CD4-positive, alpha-beta T cell treated with Interleukin-4 for 4 hours (primary cell): Measurements from ENCODE around the gene GPN2.
A peak's percentile ranks its signal among the peaks of the same experiment; 100 is the strongest.
"Not testable (repeated sequence)": the region's sequence is repeated elsewhere in the genome, so short reads cannot be mapped to it uniquely, and the experiment has no call there.

Experiments used
- DNase-seq: peaks from one replicate; pipeline ENCODE4 v3.0.0-alpha.2; 2020

GPN2 gene

DNA sequence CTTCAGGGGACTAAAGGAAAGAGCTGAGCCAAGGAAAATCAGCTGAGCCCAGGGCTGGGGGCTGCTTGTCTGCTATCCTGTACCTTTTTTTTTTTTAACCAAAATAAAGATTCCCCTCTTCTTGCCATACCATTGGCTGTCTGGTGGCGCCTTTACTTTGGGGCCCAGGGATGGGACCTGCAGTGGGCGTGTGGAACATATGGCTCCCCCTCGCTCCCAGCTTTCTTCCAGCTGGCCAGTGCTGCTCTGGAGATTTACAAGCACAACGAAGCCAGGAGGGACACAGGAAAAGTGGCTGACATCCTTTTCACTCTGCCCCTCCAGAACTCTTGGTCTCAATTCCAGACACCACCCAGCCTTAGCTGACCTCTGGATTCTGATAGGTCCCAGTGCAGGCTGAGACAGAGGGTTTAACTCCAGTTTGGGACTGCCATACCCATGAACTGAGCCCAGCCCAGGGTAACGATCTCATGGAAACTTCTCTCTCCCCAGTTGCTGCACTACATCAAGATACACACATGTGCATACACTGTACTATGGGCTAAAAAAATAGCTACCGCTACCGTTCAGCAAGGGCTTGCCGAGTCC lies 32.5 kb downstream of the GPN2 start:
- no peak for DNase-seq

DNA sequence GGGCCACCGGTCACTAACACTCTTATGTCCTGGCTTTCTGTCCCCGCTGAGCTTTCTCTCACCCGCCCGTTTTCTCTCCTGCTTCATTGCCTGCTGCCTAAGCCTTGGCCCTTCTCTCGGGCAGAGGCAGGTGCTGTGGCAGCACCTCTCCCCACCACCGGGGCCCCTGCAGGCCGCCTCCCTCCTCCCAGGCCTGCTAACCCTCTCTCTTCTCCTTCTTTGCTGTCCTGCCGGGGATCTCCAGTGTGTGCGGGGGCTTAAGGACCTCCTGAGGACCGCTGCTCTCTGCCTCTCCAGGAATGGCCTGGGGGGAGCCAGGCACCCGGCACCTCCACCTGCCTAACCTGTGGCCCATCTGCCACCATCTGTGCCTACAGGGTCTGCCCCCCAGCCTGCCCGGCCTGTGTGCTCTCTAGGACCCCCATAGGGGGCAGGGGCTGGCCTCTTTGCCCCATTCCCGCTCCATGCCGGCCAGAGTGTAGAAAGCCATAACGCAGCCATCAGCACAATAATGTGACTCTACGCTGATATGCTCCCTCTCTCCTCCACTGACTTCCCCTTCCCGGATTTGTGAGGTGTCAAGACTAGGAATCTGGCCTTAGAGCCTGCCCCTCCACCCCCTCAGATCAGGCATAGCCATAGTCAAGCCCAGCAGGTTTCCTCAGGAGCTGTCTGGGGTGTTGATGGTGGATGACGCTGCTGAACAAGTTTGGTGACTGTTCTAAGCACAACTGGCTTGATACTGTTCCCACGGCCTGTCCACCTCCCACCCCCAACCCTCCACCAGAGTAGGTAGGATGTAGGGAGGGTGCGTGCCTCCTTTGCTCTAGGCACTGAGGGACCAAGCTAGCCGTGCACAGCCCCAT lies 33.2 kb downstream of the GPN2 start:
- no peak for DNase-seq

DNA sequence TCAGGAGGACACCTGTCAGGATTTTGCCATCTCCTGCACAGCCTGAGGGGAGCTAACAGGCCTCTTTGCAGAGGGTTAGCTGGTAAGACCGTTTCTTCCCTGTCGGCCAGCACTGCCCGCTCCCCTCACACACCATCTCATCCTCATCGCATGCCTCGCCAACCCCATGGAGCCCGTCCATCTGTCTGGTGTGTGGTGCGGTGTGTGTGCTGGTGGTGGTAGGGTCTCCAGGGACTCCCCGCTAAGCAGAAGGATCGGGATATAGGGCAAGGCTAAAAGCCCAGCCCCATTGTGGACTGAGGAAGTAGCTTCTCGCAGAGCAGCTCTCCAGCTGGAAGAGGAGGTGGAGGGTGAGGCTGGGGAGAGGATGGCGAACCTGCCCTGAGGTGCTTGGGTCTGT lies 33.9 kb downstream of the GPN2 start:
- no peak for DNase-seq

DNA sequence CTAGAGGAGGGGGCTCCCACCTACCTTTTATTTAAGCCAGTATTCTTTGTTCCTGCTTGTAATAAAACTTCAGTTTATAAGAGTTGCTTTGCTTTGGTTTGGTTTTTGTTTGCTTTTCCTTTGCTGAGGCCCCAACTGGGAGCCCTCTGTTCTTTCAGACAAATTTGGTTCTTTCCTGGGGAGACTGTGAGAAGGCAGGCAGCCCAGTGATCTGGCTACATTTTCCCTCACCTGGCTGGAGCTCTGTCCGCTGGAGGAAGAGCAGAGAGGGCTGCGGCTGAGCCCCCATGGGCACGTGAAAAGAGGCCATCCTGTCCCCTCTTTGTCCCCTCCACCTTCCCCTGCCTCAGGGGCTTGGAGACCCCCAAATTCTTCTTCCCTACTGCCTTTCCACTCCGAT lies 34.4 kb downstream of the GPN2 start:
- no peak for DNase-seq

DNA sequence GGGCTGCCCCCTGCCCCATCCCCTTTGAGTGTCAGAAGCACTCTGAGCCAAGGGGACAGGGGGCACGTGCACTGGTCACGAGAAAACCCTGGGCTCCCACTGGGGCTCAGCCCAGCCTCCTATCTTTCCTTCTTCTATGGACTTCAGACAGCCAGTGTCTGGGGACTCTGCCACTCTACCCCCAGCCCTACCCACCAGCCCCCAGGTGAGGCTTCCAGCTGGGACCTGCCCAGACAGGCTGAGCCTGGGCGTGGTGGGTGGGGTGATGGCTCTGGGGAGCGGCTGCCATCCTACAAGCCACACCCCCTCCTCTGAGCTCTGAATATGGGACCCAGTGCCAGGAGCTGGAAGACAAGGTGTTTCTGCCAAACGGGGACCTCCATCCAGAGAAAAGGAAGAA lies 35.2 kb downstream of the GPN2 start:
- DNase-seq = no peak

DNA sequence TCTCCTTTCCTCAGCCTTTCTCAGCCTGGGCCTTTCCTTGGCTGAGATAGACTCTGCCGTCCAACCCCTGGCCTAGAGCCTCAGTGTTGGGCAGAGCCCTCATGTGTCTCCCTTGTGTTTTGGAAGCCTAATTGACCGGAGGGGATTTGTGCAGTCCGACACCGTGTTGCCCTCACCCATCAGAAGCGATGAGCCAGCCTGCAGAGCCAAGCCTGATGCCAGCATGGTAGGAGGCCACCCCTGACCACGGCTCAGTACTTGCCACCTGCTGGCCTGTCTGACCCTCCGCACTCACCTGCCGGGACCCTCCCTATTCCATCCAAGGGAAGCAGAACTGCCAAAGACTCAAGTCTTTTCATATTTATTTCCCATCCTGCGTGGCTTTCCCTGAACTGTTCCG lies 36.5 kb downstream of the GPN2 start:
- DNase-seq = no peak

DNA sequence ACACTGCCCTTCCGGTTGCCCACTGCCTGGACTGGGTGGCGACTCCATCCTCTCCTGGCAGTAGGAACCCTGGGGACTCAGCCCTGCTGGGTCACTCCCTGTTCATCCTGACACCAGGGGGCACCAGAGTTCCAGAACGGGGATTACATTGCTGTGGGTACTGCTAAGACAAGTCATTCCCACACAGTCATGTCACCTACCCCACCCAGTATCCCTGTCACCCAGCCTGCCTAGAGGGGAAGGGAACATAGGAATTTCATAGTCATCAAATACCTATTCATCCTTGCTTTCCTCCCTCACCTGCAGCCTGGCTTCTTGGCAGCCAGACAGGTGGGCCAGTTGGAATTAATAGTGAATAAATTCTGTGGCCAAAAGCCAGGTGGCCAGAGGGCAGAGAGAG lies 36.9 kb downstream of the GPN2 start:
- DNase-seq = peak; percentile 76

DNA sequence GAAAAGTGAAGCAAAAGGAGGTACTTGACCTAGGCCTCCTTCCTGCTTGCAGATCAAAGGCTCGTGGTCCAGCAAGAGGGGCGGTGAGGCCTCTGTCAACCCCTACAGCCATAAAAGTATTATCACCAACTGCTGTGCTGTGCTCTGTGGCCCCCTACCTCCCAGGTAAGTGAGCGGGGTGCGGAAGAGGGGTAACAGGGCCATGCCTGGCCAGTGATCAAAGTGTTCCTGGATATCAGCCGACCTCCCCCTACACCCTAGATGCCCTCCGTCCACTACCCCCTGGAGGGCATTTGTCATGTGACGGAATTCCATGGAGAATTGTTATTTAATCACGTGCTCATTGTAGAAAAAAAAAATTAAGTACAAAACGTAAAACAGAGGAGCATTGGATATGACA lies 37.4 kb downstream of the GPN2 start:
- no peak for DNase-seq

DNA sequence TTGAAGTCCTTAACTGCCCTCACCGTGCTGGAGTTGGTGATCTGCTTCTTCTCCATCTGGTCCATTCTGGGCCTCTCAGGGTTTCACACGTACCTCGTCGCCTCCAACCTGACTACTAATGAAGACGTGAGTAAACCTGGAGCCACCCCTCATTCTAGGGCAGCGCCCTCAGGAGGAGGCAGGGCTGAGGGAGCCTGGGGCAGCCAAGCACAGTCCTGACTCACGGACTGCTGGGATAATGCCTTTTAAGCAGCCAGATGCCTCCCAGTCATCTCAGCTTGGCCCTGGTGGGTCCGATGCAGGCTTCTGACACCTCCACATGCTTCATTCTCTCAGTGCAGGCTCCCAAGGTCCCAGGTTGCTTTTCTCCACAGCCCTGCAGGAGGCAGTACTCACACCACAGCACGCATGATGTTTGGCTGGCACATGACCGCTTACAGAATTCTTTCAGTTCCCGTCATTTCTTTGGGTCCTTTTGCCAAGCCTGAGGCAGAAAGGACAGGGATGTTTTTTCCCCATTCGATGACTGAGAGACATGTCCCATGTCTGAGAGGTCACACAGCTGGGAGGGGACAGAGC lies 38.9 kb downstream of the GPN2 start:
- DNase-seq = no peak

DNA sequence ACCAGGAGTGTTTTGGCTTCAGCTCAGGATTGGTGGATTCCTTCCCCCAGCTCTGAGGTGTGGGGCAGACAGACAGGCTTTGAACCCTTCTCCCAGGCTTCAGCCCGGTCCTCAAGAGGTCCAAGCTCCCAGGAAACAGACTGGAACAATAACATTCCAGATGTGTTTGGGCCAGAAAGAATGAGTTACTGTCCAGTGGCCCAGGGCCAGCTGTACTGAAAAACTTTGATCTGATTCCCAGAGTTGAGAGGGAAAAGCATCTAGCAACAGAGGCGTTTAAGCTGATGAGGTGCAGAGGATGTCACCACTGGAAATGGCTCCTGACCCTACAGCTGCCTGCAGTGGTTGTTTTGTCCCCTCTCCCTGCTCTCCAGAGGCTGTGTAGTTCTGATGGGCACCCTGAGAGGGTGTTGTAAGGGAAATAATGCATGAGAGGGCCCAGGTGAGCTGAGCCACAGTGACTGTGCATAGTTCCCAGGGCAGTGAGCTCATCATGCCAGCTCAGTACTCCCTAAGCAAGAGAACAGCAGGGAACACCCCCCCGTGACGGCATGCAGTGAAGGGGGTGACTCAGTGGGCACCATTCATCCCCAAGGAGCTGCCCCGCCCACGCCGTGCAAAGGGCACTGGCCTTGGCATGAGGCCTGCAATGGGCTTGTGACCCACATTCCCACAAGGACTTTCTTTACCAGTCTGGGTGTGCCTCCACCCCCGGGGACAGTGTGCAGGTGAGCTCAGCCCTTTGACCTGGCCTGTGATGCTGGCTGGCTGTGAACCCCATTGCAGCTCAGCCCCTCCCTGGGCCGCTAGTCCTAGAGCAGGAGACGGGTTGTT lies 40.9 kb downstream of the GPN2 start:
- no peak for DNase-seq

DNA sequence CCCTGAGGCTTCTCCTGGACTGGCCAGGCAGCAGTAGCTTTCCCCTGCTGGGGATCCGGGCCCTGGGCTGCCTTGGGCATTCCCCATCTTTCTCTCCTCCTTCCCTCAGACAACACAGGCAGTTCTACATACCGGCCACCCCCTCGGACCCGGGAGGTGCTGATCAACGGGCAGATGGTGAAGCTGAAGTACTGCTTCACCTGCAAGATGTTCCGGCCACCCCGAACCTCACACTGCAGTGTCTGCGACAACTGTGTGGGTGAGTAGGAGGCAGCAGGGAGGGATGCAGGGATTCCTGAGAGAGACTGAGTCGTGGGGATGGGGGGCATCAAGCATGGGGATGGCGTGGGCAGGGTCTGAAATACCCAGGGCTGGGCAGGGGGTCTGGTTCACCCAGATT lies 41.6 kb downstream of the GPN2 start:
- no peak for DNase-seq

DNA sequence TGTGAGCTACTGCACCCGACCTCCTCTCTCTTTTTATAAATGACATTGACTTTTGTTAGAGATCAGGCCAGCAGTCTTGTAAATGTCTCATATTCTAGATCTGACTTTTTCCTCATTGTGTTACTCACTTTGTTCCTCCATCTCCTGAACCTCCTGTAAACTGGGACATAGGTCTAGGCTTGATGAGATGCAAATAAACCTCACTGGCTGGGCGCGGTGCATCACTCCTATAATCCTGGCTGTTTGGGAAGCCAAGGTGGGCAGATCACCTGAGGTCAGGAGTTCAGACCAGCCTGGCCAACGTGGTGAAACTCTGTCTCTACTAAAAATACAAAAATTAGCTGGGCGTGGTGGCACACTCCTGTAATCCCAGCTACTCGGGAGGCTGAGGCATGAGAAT lies 42.3 kb downstream of the GPN2 start:
- DNase-seq = not testable (repeated sequence)

DNA sequence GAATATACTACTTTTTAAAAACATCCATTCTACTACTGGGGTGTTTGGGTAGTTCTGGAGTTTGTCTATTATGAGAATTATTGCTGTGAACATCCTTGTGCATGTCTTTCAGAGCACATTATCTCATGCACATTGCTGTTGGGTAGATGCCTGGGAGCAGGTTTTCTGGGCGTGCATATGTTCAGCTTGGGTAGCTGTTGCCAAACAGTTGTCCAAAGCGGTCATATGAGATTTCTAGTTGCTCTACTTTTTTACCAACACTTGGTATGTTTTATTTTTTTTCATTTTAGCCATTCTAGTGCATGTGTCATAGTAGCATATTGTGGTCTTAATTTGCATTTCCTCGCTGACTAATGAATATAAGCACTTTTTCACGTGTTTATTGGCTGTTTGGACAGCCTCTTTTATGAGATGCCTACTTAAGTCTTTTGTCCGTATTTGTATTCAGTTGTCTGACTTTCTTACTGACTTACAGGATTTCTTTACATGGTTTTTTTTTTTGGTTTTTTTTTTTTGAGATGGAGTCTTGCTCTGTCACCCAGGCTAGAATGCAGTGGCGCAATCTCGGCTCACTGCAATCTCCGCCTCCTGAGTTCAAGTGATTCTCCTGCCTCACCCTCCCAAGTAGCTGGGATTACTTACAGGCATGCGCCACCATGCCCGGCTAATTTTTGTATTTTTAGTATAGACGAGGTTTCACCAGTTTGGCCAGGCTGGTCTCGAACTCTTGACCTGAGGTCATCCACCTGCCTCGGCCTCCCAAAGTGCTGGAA lies 45.5 kb downstream of the GPN2 start:
- no peak for DNase-seq

DNA sequence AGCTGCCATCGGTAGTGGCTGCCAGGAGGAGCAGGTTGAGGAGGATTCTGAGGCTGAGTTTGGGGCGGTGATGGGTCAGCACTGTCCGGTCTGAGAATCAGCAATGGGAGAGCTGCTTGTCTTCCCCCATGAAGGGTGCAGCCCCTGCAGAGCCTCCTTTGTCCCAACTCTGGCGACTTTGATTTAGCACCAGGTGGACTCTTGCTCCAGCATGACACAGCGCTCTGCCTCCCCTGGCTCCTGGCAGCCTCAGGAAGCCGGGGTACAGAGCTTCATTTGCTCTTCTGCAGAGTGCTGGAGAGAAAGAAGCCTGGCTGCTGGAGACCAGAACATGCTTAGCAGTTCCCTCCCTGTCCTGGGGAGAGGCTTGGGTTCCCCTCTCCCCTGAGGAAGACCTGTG lies 50.3 kb downstream of the GPN2 start:
- DNase-seq = no peak

DNA sequence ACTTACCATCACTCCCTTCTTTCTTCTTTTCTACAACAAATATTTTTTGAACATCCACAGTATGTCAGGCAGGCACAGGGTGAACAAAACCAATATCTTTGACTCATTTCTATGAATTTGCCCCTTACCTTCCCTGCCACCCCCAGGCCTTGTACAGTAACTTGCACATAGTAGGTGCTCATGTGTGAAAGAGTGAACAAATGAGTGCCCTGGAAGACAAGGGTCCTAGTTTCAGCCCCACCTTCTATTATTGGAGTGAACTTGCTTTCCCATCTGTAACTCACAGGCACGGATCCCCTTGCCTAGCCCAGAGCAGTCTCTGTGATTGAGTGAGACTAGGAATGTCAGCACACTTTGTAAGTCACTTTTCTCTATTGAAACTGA lies 50.8 kb downstream of the GPN2 start:
- no peak for DNase-seq

DNA sequence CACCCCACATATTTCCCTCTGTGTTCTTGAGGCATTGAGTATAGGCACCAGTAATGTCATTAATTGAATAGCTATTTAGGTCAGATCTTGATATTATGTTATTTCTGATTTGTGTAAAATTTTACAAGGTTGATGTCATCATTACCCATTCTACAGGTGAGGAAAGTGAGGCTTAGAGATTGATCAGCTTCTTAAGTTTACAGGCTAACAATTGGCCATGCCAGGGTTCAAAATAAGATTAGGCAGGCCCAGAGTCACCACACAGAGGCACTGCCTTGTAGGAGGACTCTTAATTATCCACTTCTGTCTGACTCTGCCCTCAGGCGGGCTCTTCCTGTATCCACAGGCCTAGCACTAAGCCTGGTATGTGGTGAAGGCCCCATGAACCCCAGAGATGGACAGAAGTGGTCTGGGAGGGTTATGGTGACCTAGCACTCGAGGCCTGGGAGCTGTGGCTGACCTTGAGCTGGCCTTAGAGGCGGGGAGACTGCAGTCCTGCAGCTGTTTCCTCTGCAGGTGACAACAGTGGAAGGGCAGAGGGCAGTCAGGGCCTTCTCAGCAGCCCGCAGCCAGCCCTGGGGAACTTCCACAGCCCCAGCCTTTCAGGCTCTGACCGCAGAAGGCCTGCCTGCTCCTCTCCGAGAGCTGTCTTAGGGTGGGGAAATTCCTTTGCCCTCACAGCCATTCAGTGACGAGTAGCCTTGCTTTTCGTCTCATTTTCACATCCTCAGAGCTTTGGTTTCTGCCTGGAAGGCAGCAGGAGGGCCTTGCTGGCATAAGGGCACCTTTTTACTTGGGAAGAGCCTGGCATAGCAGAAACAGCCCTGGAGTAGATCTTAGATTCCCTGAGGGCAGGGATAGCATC lies 51.4 kb downstream of the GPN2 start:
- DNase-seq = peak; percentile 72

DNA sequence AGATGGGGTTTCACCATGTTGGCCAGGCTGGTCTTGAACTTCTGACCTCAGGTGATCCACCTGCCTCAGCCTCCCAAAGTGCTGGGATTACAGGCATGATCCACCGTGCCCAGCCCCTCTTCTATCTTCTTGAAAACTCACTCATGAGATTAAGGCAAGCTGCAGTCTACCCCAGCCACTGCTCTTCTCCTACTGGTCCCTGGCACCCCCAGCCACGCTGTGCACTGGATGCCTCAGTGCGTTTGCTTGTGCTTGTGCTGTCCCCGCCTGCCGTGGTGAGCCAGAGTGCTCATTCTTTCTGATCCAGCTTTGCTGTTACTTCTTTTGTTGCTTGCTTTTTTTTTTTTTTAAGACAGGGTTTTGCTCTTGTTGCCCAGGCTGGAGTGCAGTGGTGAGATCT lies 52.4 kb downstream of the GPN2 start:
- DNase-seq = not testable (repeated sequence)

DNA sequence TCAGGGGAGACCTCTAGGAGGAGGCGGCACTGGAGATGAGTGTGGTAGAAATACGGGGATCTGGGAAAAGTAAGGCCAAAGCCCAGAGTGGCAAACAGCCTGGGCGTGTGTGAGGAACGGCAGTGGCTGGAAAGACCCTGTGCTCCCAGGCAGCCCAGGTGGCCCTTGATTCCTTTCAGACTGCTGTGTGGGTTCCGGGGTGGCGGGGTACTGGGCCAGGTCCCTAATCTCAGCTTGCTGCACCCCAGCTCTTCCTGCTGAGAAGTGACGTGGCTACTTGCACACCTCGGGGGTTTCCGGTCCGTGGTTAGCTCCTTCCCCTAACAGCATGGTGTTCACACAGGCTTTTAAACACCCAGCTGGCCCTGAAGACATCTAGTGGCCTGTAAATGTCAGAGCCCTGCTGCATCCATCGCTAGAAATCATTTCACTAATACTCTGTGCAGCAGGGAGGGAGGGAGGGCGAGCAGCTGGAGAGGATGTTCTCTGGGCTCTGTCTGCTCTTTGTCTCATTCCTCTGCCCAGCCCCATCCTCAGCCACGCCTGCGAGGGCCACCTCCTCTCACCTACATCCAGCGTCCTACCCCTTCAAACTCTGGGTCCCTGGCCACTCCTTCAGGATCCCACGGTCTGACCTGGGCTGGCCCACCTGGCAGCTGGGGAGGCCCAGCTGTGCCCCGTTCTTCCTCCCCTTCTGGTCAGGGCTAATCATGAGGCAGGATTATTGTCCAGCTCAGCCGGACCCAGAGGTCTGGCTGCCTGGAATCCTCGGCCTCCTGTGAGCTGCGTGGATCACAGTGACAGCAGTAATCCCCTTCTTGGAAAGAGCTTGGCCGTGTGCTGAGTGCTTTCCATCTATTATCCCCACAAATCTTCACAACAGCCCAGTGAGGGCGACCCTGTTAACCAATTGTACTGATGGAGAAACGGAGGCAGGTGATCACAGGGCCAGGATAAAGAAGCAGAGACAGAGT lies 56.4 kb downstream of the GPN2 start:
- peak; percentile 94 for DNase-seq

DNA sequence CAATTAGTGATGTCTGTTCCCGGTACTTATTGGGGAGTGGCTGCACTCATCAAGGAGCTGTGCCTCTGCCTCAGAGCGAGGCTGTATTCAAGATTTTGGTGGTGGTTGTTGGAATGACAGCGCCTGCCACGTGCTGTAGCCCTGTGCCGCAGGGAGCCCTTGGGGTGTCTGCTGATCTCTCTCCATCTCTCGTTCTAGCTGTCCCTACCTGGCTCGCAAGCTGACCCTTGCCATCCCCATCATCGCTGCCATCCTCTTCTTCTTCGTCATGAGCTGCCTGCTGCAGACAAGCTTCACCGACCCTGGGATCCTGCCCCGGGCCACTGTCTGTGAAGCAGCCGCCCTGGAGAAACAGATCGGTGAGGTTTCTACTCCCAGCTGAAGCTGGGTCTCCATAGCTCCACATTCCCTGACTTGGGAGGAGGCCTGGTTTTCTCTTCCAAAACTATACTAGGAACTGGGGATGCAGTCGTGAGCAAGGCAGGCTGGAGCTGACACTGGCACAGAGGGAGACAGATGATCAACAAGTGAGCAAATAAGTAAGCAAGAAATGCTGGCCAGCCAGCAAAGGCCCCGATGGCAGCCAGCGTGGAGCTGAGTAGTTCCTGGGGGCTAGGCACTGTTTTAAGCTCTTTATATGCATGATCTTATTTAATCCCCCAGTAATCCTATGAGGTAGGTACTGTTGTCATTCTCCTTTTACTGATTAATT lies 57.7 kb downstream of the GPN2 start:
- no peak for DNase-seq
